ENCODE data around the gene PRIM1. TPM values are rescaled to one million over a fixed set of nuclear protein-coding genes. Genes with fewer than 3 reads are reported as not detected.
A peak's percentile ranks its signal among the peaks of the same experiment; 100 is the strongest.

PRIM1 gene
- total and polyA plus RNA-seq, 11 donors: 2.4 to 6.1 (median 3.3) TPM

GRCh38 chr12:56725723-56726102, 26.4 kb downstream of the PRIM1 start:
- peak overlapping the region; percentile 79 to 97 (median 93) for H3K27ac ChIP-seq
- ATAC-seq (no peak), DNase-seq (no peak)
- H3K27me3 ChIP-seq: no peaks in the 10 kb centered on the region
- H3K36me3 ChIP-seq: peaks cover 0 to 40% (median 3%) of the 10 kb centered on the region in 9 donors
- intact Hi-C loops (cut with DNase I): loop anchor here in 8 of 10 donors (1.0 to 10.0 kb wide), 6 partner anchors 37 to 81 kb away; partner anchors contain the start of genes PTGES3 (in 5 of the 8) and ATP5F1B (in 4 of the 8)
- H3K4me1 ChIP-seq: peaks cover 9 to 48% (median 34%) of the 10 kb centered on the region in 12 donors
- WGBS, 4 donors: 36 to 47% (median 40%) methylated on average over 7 of the region's 7 CpGs
- H3K9me3 ChIP-seq: no peaks in the 10 kb centered on the region
- peak overlapping the region in 11 of 12 donors; percentile 68 to 98 (median 83) for H3K4me3 ChIP-seq
- TF ChIP-seq POLR2A (IDR thresholded peaks at IDR 0.05) (no peak), CTCF (IDR thresholded peaks at IDR 0.05) (no peak)

- DNase-seq (peak; percentile 99 to 100 (median 99)), ATAC-seq (peak; percentile 97 to 98 (median 97))
- intact Hi-C loops (cut with DNase I): loop anchor here (1.0 to 10.0 kb wide), 9 partner anchors 36 to 83 kb away; partner anchors contain the start of genes PTGES3 (in 10 of the 10) and ATP5F1B (in 7 of the 10)
- peaks cover 0 to 41% (median 8%) of the 10 kb centered on the region in 9 donors for H3K36me3 ChIP-seq
- peak in 1 of 2 donors; percentile 86 for TF ChIP-seq POLR2A (IDR thresholded peaks at IDR 0.05)
- peak in 1 of 12 donors; percentile 15 for TF ChIP-seq CTCF (IDR thresholded peaks at IDR 0.05)
- peak within 1 kb of the TSS; percentile 68 to 98 (median 82) for H3K4me3 ChIP-seq
- peaks cover 9 to 54% (median 40%) of the 10 kb centered on the region in 12 donors for H3K4me1 ChIP-seq
- no peaks in the 10 kb centered on the region for H3K9me3 ChIP-seq
- H3K27me3 ChIP-seq: no peaks in the 10 kb centered on the region
- WGBS, 4 donors: 0 to 1% (median 0%) methylated on average over 41 to 46 of the region's 46 CpGs
- peak within 1 kb of the TSS; percentile 79 to 97 (median 93) for H3K27ac ChIP-seq
These were observed 27.0 kb downstream of the PRIM1 start, which contains the start of gene NACA for GRCh38 chr12:56724972-56725722. Gene NACA (minus strand): TSS chr12:56725299. CDS start chr12:56724521, 778 bp downstream.

- 0 to 1% (median 0%) methylated on average over 9 of the region's 9 CpGs for WGBS, 4 donors
- no peak for TF ChIP-seq POLR2A (IDR thresholded peaks at IDR 0.05)
- no peak for TF ChIP-seq CTCF (IDR thresholded peaks at IDR 0.05)
- ATAC-seq: peak; percentile 3 to 21 (median 9)
These were observed 27.5 kb downstream of the PRIM1 start for GRCh38 chr12:56724701-56724971.

More at GRCh38 chr12:56724701-56724971, 27.5 kb downstream of the PRIM1 start:
- Histone ChIP-seq H3K9me3 (no peaks in the 10 kb centered on the region), H3K36me3 (peaks cover 0 to 42% (median 13%) of the 10 kb centered on the region in 9 donors), H3K27ac (peak overlapping the region; percentile 79 to 97 (median 93)), H3K4me1 (peaks cover 9 to 59% (median 45%) of the 10 kb centered on the region in 12 donors), H3K27me3 (no peaks in the 10 kb centered on the region), H3K4me3 (peak overlapping the region; percentile 68 to 98 (median 82))
- intact Hi-C loops (cut with DNase I): loop anchor here in 9 of 10 donors (1.0 to 10.0 kb wide), 8 partner anchors 36 to 82 kb away; partner anchors contain the start of genes ATP5F1B (in 7 of the 9) and PTGES3 (in 7 of the 9)
- DNase-seq: peak in 1 of 5 donors; percentile 24
